Lung (tissue), 12 donors: ENCODE results near the gene MIF4GD. TPM values are rescaled to one million over a fixed set of nuclear protein-coding genes. Genes with fewer than 3 reads are reported as not detected.

ENCODE experiments used
- ATAC-seq: fragments of 200-7000 bp; cut with Tn5 transposase; one replicate; pipeline ENCODE4 v1.9.1; 2020; ENCODE audit warnings: moderate number of reproducible peaks; ENCODE audit not compliant: insufficient read depth, low FRiP score
- DNase-seq, 3 donors: peaks; one replicate each; pipeline ENCODE4 v3.0.0-alpha.2; 2013 to 2017
- H3K27ac ChIP-seq, 2 donors: one replicate each; pipeline ENCODE4 v1.5.1; 2013; ENCODE audit warnings: mild to moderate bottlenecking in 2 of 2, moderate library complexity in 2 of 2, control low read depth in 1 of 2, inconsistent platforms in 1 of 2, low read depth in 1 of 2, low read length in 1 of 2
- H3K27me3 ChIP-seq, 3 donors: one replicate each; pipeline ENCODE4 v1.5.1; 2013; ENCODE audit warnings: low read length in 2 of 3; ENCODE audit not compliant: control insufficient read depth in 3 of 3, insufficient read depth in 3 of 3
- H3K36me3 ChIP-seq, 4 donors: one replicate each; pipeline ENCODE4 v1.5.1; 2013; ENCODE audit warnings: low read length in 4 of 4, mild to moderate bottlenecking in 1 of 4, moderate library complexity in 1 of 4; ENCODE audit not compliant: control insufficient read depth in 4 of 4, insufficient read depth in 4 of 4
- H3K4me1 ChIP-seq, 5 donors: one replicate each; pipeline ENCODE4 v1.5.1; 2013; ENCODE audit warnings: low read length in 5 of 5, mild to moderate bottlenecking in 2 of 5, moderate library complexity in 1 of 5; ENCODE audit not compliant: control insufficient read depth in 5 of 5, insufficient read depth in 5 of 5
- H3K4me3 ChIP-seq: one replicate; pipeline ENCODE4 v1.5.1; 2013; ENCODE audit warnings: mild to moderate bottlenecking, control low read depth, moderate library complexity
- H3K9ac ChIP-seq, 2 donors: one replicate each; pipeline ENCODE4 v1.5.1; 2013; ENCODE audit warnings: low read length in 2 of 2, control low read depth in 1 of 2; ENCODE audit not compliant: insufficient read depth in 1 of 2
- H3K9me3 ChIP-seq, 4 donors: one replicate each; pipeline ENCODE4 v1.5.1; 2013; ENCODE audit warnings: low read length in 3 of 4, mild to moderate bottlenecking in 1 of 4, moderate library complexity in 1 of 4; ENCODE audit not compliant: control insufficient read depth in 4 of 4, insufficient read depth in 3 of 4
- CTCF ChIP-seq: IDR thresholded peaks from 2 replicates; pipeline ENCODE4 v1.5.1; 2012; ENCODE audit warnings: mild to moderate bottlenecking; ENCODE audit errors: control extremely low read depth, extremely low read depth
- WGBS, 2 donors: extraction: QIAGEN DNeasy Blood & Tissue Kit; methylation state at CpG; one replicate each; pipeline ENCODE4 v1.1.7; 2013; 5-methylcytosine and 5-hydroxymethylcytosine counted together
- polyA plus RNA-seq, 2 donors: library from polyadenylated mRNA; stranded (reverse); fragments of 200-250 nt; gene quantifications; one replicate each; pipeline ENCODE4 v1.2.1, GENCODE V29; 2013
- total RNA-seq, 2 donors: library from RNA; depleted of rRNA in 1 of 2; stranded (reverse); fragments of >200 nt in 1 of 2; gene quantifications; one replicate each; pipeline ENCODE4 v1.2.1, GENCODE V29; 2014 to 2021
- donor health status: control.
- donor health status: control.
- donor health status: Bipolar disorder and iron deficiency.
- donor health status: healthy.
- donor health status: DM: yes; HTN: yes; CAD: no.

MIF4GD gene
- total and polyA plus RNA-seq, 4 donors, result 9.7 to 34.8 (median 23.0) TPM

GRCh38 chr17:75252039-75252816 lies 18.8 kb downstream of the MIF4GD start:
- H3K4me3 ChIP-seq, result no peak overlapping the region
- no peak overlapping the region for H3K27ac ChIP-seq
- no peak overlapping the region for H3K9ac ChIP-seq
- WGBS, 2 donors, result 91 to 93% methylated on average over 8 of the region's 8 CpGs
- TF ChIP-seq CTCF, result no peak
- H3K9me3 ChIP-seq, result no peaks in the 10 kb centered on the region
- ATAC-seq, result no peak
- H3K36me3 ChIP-seq, result no peaks in the 10 kb centered on the region
- H3K4me1 ChIP-seq, result no peaks in the 10 kb centered on the region
- no peaks in the 10 kb centered on the region for H3K27me3 ChIP-seq
- no peak for DNase-seq

GRCh38 chr17:75250009-75250471 lies 21.0 kb downstream of the MIF4GD start:
- Histone ChIP-seq H3K27me3 (no peaks in the 10 kb centered on the region), H3K4me3 (no peak overlapping the region), H3K27ac (peak overlapping the region in 1 of 2 donors; percentile 24), H3K36me3 (peaks cover 0 to 14% (median 10%) of the 10 kb centered on the region in 4 donors), H3K9me3 (no peaks in the 10 kb centered on the region), H3K9ac (no peak overlapping the region), H3K4me1 (no peaks in the 10 kb centered on the region)
- no peak for TF ChIP-seq CTCF
- 62 to 77% methylated on average over 11 of the region's 11 CpGs for WGBS, 2 donors
- no peak for DNase-seq
- peak; percentile 58 for ATAC-seq

GRCh38 chr17:75249564-75249963 lies 21.5 kb downstream of the MIF4GD start:
- no peaks in the 10 kb centered on the region for H3K4me1 ChIP-seq
- 74 to 82% methylated on average over 4 of the region's 4 CpGs for WGBS, 2 donors
- no peak for DNase-seq
- no peaks in the 10 kb centered on the region for H3K9me3 ChIP-seq
- no peak overlapping the region for H3K9ac ChIP-seq
- no peak for TF ChIP-seq CTCF
- no peaks in the 10 kb centered on the region for H3K27me3 ChIP-seq
- H3K4me3 ChIP-seq, result no peak overlapping the region
- H3K36me3 ChIP-seq, result peaks cover 0 to 19% (median 11%) of the 10 kb centered on the region in 4 donors
- H3K27ac ChIP-seq, result no peak overlapping the region
- ATAC-seq, result no peak

- no peak overlapping the region for H3K4me3 ChIP-seq
- no peaks in the 10 kb centered on the region for H3K4me1 ChIP-seq
- peaks cover 13 to 50% (median 28%) of the 10 kb centered on the region in 4 donors for H3K36me3 ChIP-seq
- H3K9ac ChIP-seq, result no peak overlapping the region
- no peak for TF ChIP-seq CTCF
- no peak overlapping the region for H3K27ac ChIP-seq
- no peaks in the 10 kb centered on the region for H3K27me3 ChIP-seq
- no peak for DNase-seq
- ATAC-seq, result no peak
- H3K9me3 ChIP-seq, result no peaks in the 10 kb centered on the region
- WGBS, 2 donors, result 94 to 96% methylated on average over 12 of the region's 12 CpGs
These were observed 24.6 kb downstream of the MIF4GD start for GRCh38 chr17:75246404-75246803.
